HEK293 (cell line): Measurements from ENCODE around the gene TMEM151A.
A peak's percentile ranks its signal among the peaks of the same experiment; 100 is the strongest.

Experiments used
- GLI4 ChIP-seq: fragments of 450-650 bp; formaldehyde crosslinking; IDR thresholded peaks from 2 replicates; pipeline ENCODE4 v1.5.1; 2016; ENCODE audit warnings: missing biosample characterization, missing genetic modification characterization
- HOXC10 ChIP-seq: sonication (generic); formaldehyde crosslinking; IDR thresholded peaks from 2 replicates; pipeline ENCODE4 v1.8.1; 2023; ENCODE audit warnings: mild to moderate bottlenecking, missing genetic modification reagents
- KLF7 ChIP-seq: fragments of 450-650 bp; formaldehyde crosslinking; IDR thresholded peaks from 2 replicates; pipeline ENCODE4 v1.5.1; 2016; ENCODE audit warnings: missing biosample characterization, missing genetic modification characterization, borderline replicate concordance
- KLF8 ChIP-seq: fragments of 450-650 bp; formaldehyde crosslinking; IDR thresholded peaks from 2 replicates; pipeline ENCODE4 v1.5.1; 2016; ENCODE audit warnings: missing biosample characterization, missing genetic modification characterization
- MYNN ChIP-seq: fragments of 450-650 bp; formaldehyde crosslinking; IDR thresholded peaks from 2 replicates; pipeline ENCODE4 v1.5.1; 2016; ENCODE audit warnings: missing biosample characterization, missing genetic modification characterization, borderline replicate concordance
- MZF1 ChIP-seq: fragments of 450-650 bp; formaldehyde crosslinking; IDR thresholded peaks from 2 replicates; pipeline ENCODE4 v1.5.1; 2017; ENCODE audit warnings: missing biosample characterization, missing genetic modification characterization, borderline replicate concordance
- PBX3 ChIP-seq: sonication (generic); formaldehyde crosslinking; IDR thresholded peaks from 2 replicates; pipeline ENCODE4 v1.8.1; 2022; ENCODE audit warnings: mild to moderate bottlenecking, moderate library complexity, missing genetic modification reagents
- WT1 ChIP-seq: fragments of 450-650 bp; formaldehyde crosslinking; IDR thresholded peaks from 2 replicates; pipeline ENCODE4 v1.5.1; 2016; ENCODE audit warnings: missing biosample characterization, missing genetic modification characterization
- YY2 ChIP-seq: fragments of 450-650 bp; formaldehyde crosslinking; IDR thresholded peaks from 2 replicates; pipeline ENCODE4 v1.5.1; 2016; ENCODE audit warnings: missing biosample characterization, missing genetic modification characterization
- ZBTB10 ChIP-seq: fragments of 450-650 bp; formaldehyde crosslinking; IDR thresholded peaks from 2 replicates; pipeline ENCODE4 v1.5.1; 2016; ENCODE audit warnings: missing biosample characterization, missing genetic modification characterization
- ZBTB17 ChIP-seq: fragments of 450-650 bp; formaldehyde crosslinking; IDR thresholded peaks from 2 replicates; pipeline ENCODE4 v1.5.1; 2016; ENCODE audit warnings: missing biosample characterization, missing genetic modification characterization
- ZBTB20 ChIP-seq: fragments of 450-650 bp; formaldehyde crosslinking; IDR thresholded peaks from 2 replicates; pipeline ENCODE4 v1.5.1; 2016; ENCODE audit warnings: missing biosample characterization, missing genetic modification characterization
- ZBTB48 ChIP-seq: fragments of 450-650 bp; formaldehyde crosslinking; IDR thresholded peaks from 2 replicates; pipeline ENCODE4 v1.5.1; 2016; ENCODE audit warnings: missing biosample characterization, missing genetic modification characterization
- ZBTB7A ChIP-seq: fragments of 450-650 bp; formaldehyde crosslinking; IDR thresholded peaks from 2 replicates; pipeline ENCODE4 v1.5.1; 2016; ENCODE audit warnings: low read depth, missing biosample characterization, missing genetic modification characterization
- ZEB2 ChIP-seq: fragments of 450-650 bp; formaldehyde crosslinking; IDR thresholded peaks from 2 replicates; pipeline ENCODE4 v1.5.1; 2016; ENCODE audit warnings: missing biosample characterization, missing genetic modification characterization
- ZFP69B ChIP-seq: fragments of 450-650 bp; formaldehyde crosslinking; IDR thresholded peaks from 2 replicates; pipeline ENCODE4 v1.5.1; 2016; ENCODE audit warnings: missing biosample characterization, missing genetic modification characterization
- ZNF10 ChIP-seq: fragments of 450-650 bp; formaldehyde crosslinking; IDR thresholded peaks from 2 replicates; pipeline ENCODE4 v1.5.1; 2017; ENCODE audit warnings: missing biosample characterization, missing genetic modification characterization
- ZNF114 ChIP-seq: fragments of 450-650 bp; formaldehyde crosslinking; IDR thresholded peaks from 2 replicates; pipeline ENCODE4 v1.5.0; 2017; ENCODE audit warnings: missing biosample characterization, missing genetic modification characterization
- ZNF121 ChIP-seq: fragments of 450-650 bp; formaldehyde crosslinking; IDR thresholded peaks from 2 replicates; pipeline ENCODE4 v1.5.1; 2016; ENCODE audit warnings: missing biosample characterization, missing genetic modification characterization
- ZNF133 ChIP-seq: fragments of 450-650 bp; formaldehyde crosslinking; IDR thresholded peaks from 2 replicates; pipeline ENCODE4 v1.5.1; 2016; ENCODE audit warnings: missing biosample characterization, missing genetic modification characterization
- ZNF155 ChIP-seq: fragments of 450-650 bp; formaldehyde crosslinking; IDR thresholded peaks from 2 replicates; pipeline ENCODE4 v1.5.1; 2016; ENCODE audit warnings: missing biosample characterization, missing genetic modification characterization
- ZNF174 ChIP-seq: fragments of 450-650 bp; formaldehyde crosslinking; IDR thresholded peaks from 2 replicates; pipeline ENCODE4 v1.5.0; 2017; ENCODE audit warnings: missing biosample characterization, mild to moderate bottlenecking, missing genetic modification characterization
- ZNF2 ChIP-seq: fragments of 450-650 bp; formaldehyde crosslinking; IDR thresholded peaks from 2 replicates; pipeline ENCODE4 v1.5.1; 2016; ENCODE audit warnings: missing biosample characterization, missing genetic modification characterization
- ZNF248 ChIP-seq: fragments of 450-650 bp; formaldehyde crosslinking; IDR thresholded peaks from 2 replicates; pipeline ENCODE4 v1.5.1; 2017; ENCODE audit warnings: missing biosample characterization, missing genetic modification characterization
- ZNF26 ChIP-seq: fragments of 450-650 bp; formaldehyde crosslinking; IDR thresholded peaks from 2 replicates; pipeline ENCODE4 v1.5.1; 2016; ENCODE audit warnings: missing biosample characterization, missing genetic modification characterization
- ZNF266 ChIP-seq: fragments of 450-650 bp; formaldehyde crosslinking; IDR thresholded peaks from 2 replicates; pipeline ENCODE4 v1.5.1; 2016; ENCODE audit warnings: missing biosample characterization, missing genetic modification characterization, low read depth
- ZNF274 ChIP-seq, 2 experiments: fragments of 200-500 bp in 1 of 2; fragments of 450-650 bp in 1 of 2; sonication (Bioruptor generic) in 1 of 2; formaldehyde crosslinking in 1 of 2; IDR thresholded peaks; 2 replicates each; pipeline versions ENCODE4 v1.5.1 to v1.6.1; 2014 to 2016; ENCODE audit warnings: borderline replicate concordance in 1 of 2, inconsistent platforms in 1 of 2, low read length in 1 of 2, missing biosample characterization in 1 of 2, missing genetic modification characterization in 1 of 2
- ZNF354C ChIP-seq: fragments of 450-650 bp; formaldehyde crosslinking; IDR thresholded peaks from 2 replicates; pipeline ENCODE4 v1.5.1; 2016; ENCODE audit warnings: missing biosample characterization, missing genetic modification characterization, low read depth, borderline replicate concordance
- ZNF426 ChIP-seq: fragments of 450-650 bp; formaldehyde crosslinking; IDR thresholded peaks from 2 replicates; pipeline ENCODE4 v1.5.1; 2017; ENCODE audit warnings: missing biosample characterization, missing genetic modification characterization, mild to moderate bottlenecking, inconsistent platforms, moderate library complexity
- ZNF510 ChIP-seq: fragments of 450-650 bp; formaldehyde crosslinking; IDR thresholded peaks from 2 replicates; pipeline ENCODE4 v1.5.1; 2018; ENCODE audit warnings: mild to moderate bottlenecking, missing genetic modification characterization, missing biosample characterization; ENCODE audit not compliant: insufficient replicate concordance
- ZNF654 ChIP-seq: fragments of 450-650 bp; formaldehyde crosslinking; IDR thresholded peaks from 2 replicates; pipeline ENCODE4 v1.5.1; 2016; ENCODE audit warnings: low read depth, missing biosample characterization, missing genetic modification characterization
- ZNF76 ChIP-seq: fragments of 450-650 bp; formaldehyde crosslinking; IDR thresholded peaks from 2 replicates; pipeline ENCODE4; 2016; ENCODE audit warnings: low read depth, missing biosample characterization, missing genetic modification characterization, borderline replicate concordance
- ZNF776 ChIP-seq: fragments of 450-650 bp; formaldehyde crosslinking; IDR thresholded peaks from 2 replicates; pipeline ENCODE4 v1.5.0; 2017; ENCODE audit warnings: missing biosample characterization, missing genetic modification characterization, borderline replicate concordance
- ZNF785 ChIP-seq: fragments of 450-650 bp; formaldehyde crosslinking; IDR thresholded peaks from 2 replicates; pipeline ENCODE4 v1.5.1; 2016; ENCODE audit warnings: missing biosample characterization, missing genetic modification characterization
- ZSCAN30 ChIP-seq: fragments of 450-650 bp; IDR thresholded peaks from 2 replicates; pipeline ENCODE4 v1.5.1; 2018; ENCODE audit warnings: missing biosample characterization, mild to moderate bottlenecking, missing genetic modification characterization, moderate library complexity
- TF ChIP-seq, protein P1 (sequence below): fragments of 450-650 bp; formaldehyde crosslinking; IDR thresholded peaks from 2 replicates; pipeline ENCODE4 v1.5.1; 2016; ENCODE audit warnings: missing biosample characterization, missing genetic modification characterization

TMEM151A gene

DNA sequence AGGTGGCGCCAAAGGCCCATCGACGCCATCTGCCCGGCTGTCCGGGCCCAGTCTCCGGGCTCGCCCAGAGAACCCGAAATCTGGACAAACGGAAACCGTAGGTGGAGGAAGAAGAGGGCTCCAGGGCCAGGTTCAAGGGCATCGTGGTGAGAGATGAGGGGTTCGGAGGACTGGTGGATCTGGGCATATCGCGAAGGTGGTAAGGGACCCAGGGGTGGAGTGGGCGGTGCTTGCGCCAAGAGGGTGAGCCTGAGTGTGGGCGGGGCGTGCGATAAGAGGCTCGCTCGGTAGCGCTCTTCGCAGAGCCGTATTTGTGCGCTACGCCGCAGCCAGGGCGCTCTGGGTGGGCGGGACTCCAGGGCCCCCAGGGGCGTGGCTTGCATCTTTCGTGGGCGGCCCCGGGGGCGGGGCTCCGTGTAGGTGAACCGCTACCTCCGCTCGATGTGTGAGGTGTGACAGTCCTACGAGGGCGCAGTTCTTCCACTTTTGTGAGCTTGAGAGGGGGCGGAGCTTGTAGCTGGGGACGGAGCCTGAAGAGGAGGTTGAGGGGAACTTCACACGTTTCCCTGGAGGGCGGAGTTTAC, 20.4 kb downstream of the TMEM151A start (continued):
- TF ChIP-seq ZBTB10 (tag by site-specific recombination) (peak; percentile 80), ZNF785 (tag by site-specific recombination) (no peak), ZNF121 (tag by site-specific recombination) (no peak), ZNF76 (tag by site-specific recombination) (0 out of 2 replicates have a peak, but pooled peaks have one; percentile 25), ZNF776 (tag by site-specific recombination) (no peak), PBX3 (CRISPR knock-in tag) (no peak), ZNF248 (no peak), HOXC10 (CRISPR knock-in tag) (no peak), ZFP69B (tag by site-specific recombination) (no peak), MZF1 (tag by site-specific recombination) (no peak), GLI4 (tag by site-specific recombination) (no peak), ZSCAN30 (tag by site-specific recombination) (0 out of 2 replicates have a peak, but pooled peaks have one; percentile 41), ZNF274 (IDR thresholded peaks at IDR 0.05; ENCODE audit: low read length) (no peak), ZNF274 (tag by site-specific recombination; IDR thresholded peaks at IDR 0.05; ENCODE audit: borderline replicate concordance) (no peak), ZNF266 (tag by site-specific recombination) (no peak), ZNF133 (no peak), ZNF26 (tag by site-specific recombination) (no peak), ZNF2 (tag by site-specific recombination) (no peak), ZEB2 (peak; percentile 88), ZBTB48 (tag by site-specific recombination) (peak; percentile 92), ZBTB20 (peak; percentile 91), ZBTB7A (tag by site-specific recombination) (no peak), ZNF174 (no peak), ZNF354C (tag by site-specific recombination) (no peak), WT1 (tag by site-specific recombination) (no peak), MYNN (no peak), ZNF426 (tag by site-specific recombination) (no peak), ZNF114 (tag by site-specific recombination) (no peak), ZNF654 (tag by site-specific recombination) (peak; percentile 67), YY2 (tag by site-specific recombination) (no peak), KLF8 (tag by site-specific recombination) (peak; percentile 63), ZNF510 (tag by site-specific recombination) (no peak), ZBTB17 (tag by site-specific recombination) (peak; percentile 89), ZNF10 (tag by site-specific recombination) (no peak), ZNF155 (tag by site-specific recombination) (no peak), KLF7 (tag by site-specific recombination) (no peak)
- TF ChIP-seq, protein P1, sequence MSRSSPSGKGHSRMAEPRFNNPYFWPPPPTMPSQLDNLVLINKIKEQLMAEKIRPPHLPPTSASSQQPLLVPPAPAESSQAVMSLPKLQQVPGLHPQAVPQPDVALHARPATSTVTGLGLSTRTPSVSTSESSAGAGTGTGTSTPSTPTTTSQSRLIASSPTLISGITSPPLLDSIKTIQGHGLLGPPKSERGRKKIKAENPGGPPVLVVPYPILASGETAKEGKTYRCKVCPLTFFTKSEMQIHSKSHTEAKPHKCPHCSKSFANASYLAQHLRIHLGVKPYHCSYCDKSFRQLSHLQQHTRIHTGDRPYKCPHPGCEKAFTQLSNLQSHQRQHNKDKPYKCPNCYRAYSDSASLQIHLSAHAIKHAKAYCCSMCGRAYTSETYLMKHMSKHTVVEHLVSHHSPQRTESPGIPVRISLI (tag by site-specific recombination), result no peak
